ENCODE results near the gene CDC16.
A peak's percentile ranks its signal among the peaks of the same experiment; 100 is the strongest.
"Not testable (repeated sequence)": the region's sequence is repeated elsewhere in the genome, so short reads cannot be mapped to it uniquely, and the experiment has no call there.

Gene CDC16

GRCh38 chr13:114261328-114261965, 26.8 kb downstream of the CDC16 start:
- DNase-seq (ENCODE audit: low read depth in 3 of 3), result no peak

- DNase-seq (ENCODE audit: low read depth in 3 of 3), result no peak
Measured at GRCh38 chr13:114263578-114263977, 28.9 kb downstream of the CDC16 start.

GRCh38 chr13:114264313-114264712, 29.6 kb downstream of the CDC16 start:
- DNase-seq (ENCODE audit: low read depth in 3 of 3), result not testable (repeated sequence)

GRCh38 chr13:114264886-114265611, 30.4 kb downstream of the CDC16 start:
- DNase-seq (ENCODE audit: low read depth in 3 of 3), result no peak

GRCh38 chr13:114266241-114266640, 31.5 kb downstream of the CDC16 start:
- DNase-seq (ENCODE audit: low read depth in 3 of 3), result no peak

- DNase-seq (ENCODE audit: low read depth in 3 of 3), result no peak
Measured at GRCh38 chr13:114268344-114269280, 33.9 kb downstream of the CDC16 start.

- no peak for DNase-seq (ENCODE audit: low read depth in 3 of 3)
Measured at GRCh38 chr13:114269281-114269770, 34.6 kb downstream of the CDC16 start.

- DNase-seq (ENCODE audit: low read depth in 3 of 3), result no peak
Measured at GRCh38 chr13:114272977-114273376, 38.3 kb downstream of the CDC16 start.

GRCh38 chr13:114275304-114275703, 40.6 kb downstream of the CDC16 start:
- no peak for DNase-seq (ENCODE audit: low read depth in 3 of 3)

- no peak for DNase-seq (ENCODE audit: low read depth in 3 of 3)
Measured at GRCh38 chr13:114279146-114279545, 44.4 kb downstream of the CDC16 start.

GRCh38 chr13:114279758-114280355, 45.2 kb downstream of the CDC16 start:
- DNase-seq (ENCODE audit: low read depth in 3 of 3), result no peak

- DNase-seq (ENCODE audit: low read depth in 3 of 3), result peak; percentile 76 to 84 (median 83)
Measured at GRCh38 chr13:114281351-114282040, 46.8 kb downstream of the CDC16 start, which contains the start of gene UPF3A. Gene UPF3A, plus strand, starts transcription at chr13:114281601. Its CDS starts 39 bp downstream, at chr13:114281640.

GRCh38 chr13:114282041-114282670, 47.5 kb downstream of the CDC16 start:
- peak; percentile 1 to 61 (median 9) for DNase-seq (ENCODE audit: low read depth in 3 of 3)

- DNase-seq (ENCODE audit: low read depth in 3 of 3), result no peak
Measured at GRCh38 chr13:114283576-114283975, 48.9 kb downstream of the CDC16 start.

- DNase-seq (ENCODE audit: low read depth in 3 of 3), result no peak
Measured at GRCh38 chr13:114284680-114285079, 50.0 kb downstream of the CDC16 start.

- no peak for DNase-seq (ENCODE audit: low read depth in 3 of 3)
Measured at GRCh38 chr13:114285166-114285808, 50.6 kb downstream of the CDC16 start.

GRCh38 chr13:114286808-114287207, 52.1 kb downstream of the CDC16 start:
- DNase-seq (ENCODE audit: low read depth in 3 of 3), result no peak

- no peak for DNase-seq (ENCODE audit: low read depth in 3 of 3)
Measured at GRCh38 chr13:114288157-114288591, 53.5 kb downstream of the CDC16 start.

GRCh38 chr13:114296448-114296847, 61.8 kb downstream of the CDC16 start:
- DNase-seq (ENCODE audit: low read depth in 3 of 3), result no peak

GRCh38 chr13:114296902-114297301, 62.2 kb downstream of the CDC16 start:
- DNase-seq (ENCODE audit: low read depth in 3 of 3), result no peak

All from stimulated activated CD4-positive, alpha-beta T cell treated with anti-CD3 and anti-CD28 coated beads, TNF-alpha, amount 100 ng/mL, for 48 hours (primary cell).